ENCODE data around the gene NUP93. TPM values are rescaled to one million over a fixed set of nuclear protein-coding genes. Genes with fewer than 3 reads are reported as not detected.

Gene NUP93
- polyA plus RNA-seq, 2 of the 4 experiments (the other 2 are of a cell fraction) = 87.3 to 91.4 TPM

GRCh38 chr16:56773532-56773931 lies 43.6 kb downstream of the NUP93 start:
- DNase-seq (ENCODE audit: low read depth in 1 of 2, low spot score in 1 of 2) = no peak

GRCh38 chr16:56774016-56774680 lies 44.2 kb downstream of the NUP93 start:
- WGBS (ENCODE audit: missing lambda C conversion rate) = 95% methylated on average over 2 of the region's 2 CpGs
- CTCF ChIA-PET = interaction anchor here (0.7 to 3.2 kb wide), 6 partner anchors 8 to 100 kb away, joined by 3 to 11 read pairs (median 4); no protein-coding TSS in a partner anchor
- Histone ChIP-seq H3K27ac (no peak overlapping the region), H3K4me3 (no peak overlapping the region), H3K9me3 (no peaks in the 10 kb centered on the region), H3K4me1 (no peaks in the 10 kb centered on the region), H3K4me2 (no peak overlapping the region)
- ATAC-seq (no peak), FAIRE-seq (no peak), DNase-seq (ENCODE audit: low read depth in 1 of 2, low spot score in 1 of 2) (no peak)
- TF ChIP-seq CEBPB (IDR thresholded peaks at IDR 0.05) (no peak), TFCP2L1 (CRISPR knock-in tag; IDR thresholded peaks at IDR 0.05) (no peak), CHD2 (IDR thresholded peaks at IDR 0.05; ENCODE audit: low read length, partially characterized antibody) (no peak), RFX5 (IDR thresholded peaks at IDR 0.05) (no peak), RARB (CRISPR knock-in tag; IDR thresholded peaks at IDR 0.05) (no peak), HDAC2 (IDR thresholded peaks at IDR 0.05) (no peak), ZNF302 (CRISPR knock-in tag; IDR thresholded peaks at IDR 0.05) (no peak), MAX (IDR thresholded peaks at IDR 0.05) (no peak), MAFK (IDR thresholded peaks at IDR 0.05; ENCODE audit: partially characterized antibody) (no peak), FOSB (CRISPR knock-in tag; IDR thresholded peaks at IDR 0.05) (no peak), CBX8 (IDR thresholded peaks at IDR 0.05) (no peak), NFE2L2 (conservative IDR thresholded peaks at IDR 0.05; ENCODE audit: low read length) (no peak), E2F6 (IDR thresholded peaks at IDR 0.05; ENCODE audit: borderline replicate concordance, low read depth) (no peak), KDM1A (IDR thresholded peaks at IDR 0.05; ENCODE audit: low read depth) (no peak), EHMT2 (IDR thresholded peaks at IDR 0.05; ENCODE audit: low read depth) (no peak)
- POLR2A ChIA-PET = no interaction called here

More at GRCh38 chr16:56773532-56773931, 43.6 kb downstream of the NUP93 start:
- Histone ChIP-seq H3K27ac (no peak overlapping the region), H3K9me3 (no peaks in the 10 kb centered on the region), H3K4me3 (no peak overlapping the region), H3K4me2 (no peak overlapping the region), H3K4me1 (no peaks in the 10 kb centered on the region)
- no peak for ATAC-seq
- TF ChIP-seq HDAC2 (IDR thresholded peaks at IDR 0.05) (no peak), MAFK (IDR thresholded peaks at IDR 0.05; ENCODE audit: partially characterized antibody) (no peak), HES2 (IDR thresholded peaks at IDR 0.05) (no peak), EHF (CRISPR knock-in tag; IDR thresholded peaks at IDR 0.05) (no peak), CTCF (IDR thresholded peaks at IDR 0.05) (no peak)
- 96% methylated on average over 3 of the region's 3 CpGs for WGBS (ENCODE audit: missing lambda C conversion rate)
- ChIA-PET CTCF (interaction anchor here (0.7 to 3.2 kb wide), 3 partner anchors 16 to 100 kb away, joined by 3 to 11 read pairs (median 6); no protein-coding TSS in a partner anchor), POLR2A (no interaction called here)
- no peak for FAIRE-seq

DNA sequence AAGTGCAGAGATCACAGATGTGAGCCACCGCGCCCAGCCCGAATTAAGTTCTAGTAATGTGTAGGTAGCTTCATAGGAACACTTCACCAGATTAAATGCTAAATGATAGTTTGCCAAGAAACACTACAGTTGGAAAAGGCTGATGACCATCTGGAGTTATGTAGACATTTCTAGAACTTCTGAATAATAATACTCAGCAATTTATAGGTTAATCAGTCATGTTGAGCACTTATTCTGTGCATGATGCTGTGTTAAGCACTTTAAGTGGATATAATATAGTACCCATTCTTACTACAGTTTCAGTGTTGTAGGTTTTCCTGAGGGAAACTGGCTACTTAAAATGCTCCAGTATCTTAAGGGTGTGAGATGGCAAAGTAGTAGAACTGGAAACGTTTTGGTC lies 45.2 kb downstream of the NUP93 start:
- ATAC-seq = no peak
- WGBS (ENCODE audit: missing lambda C conversion rate) = 79% methylated on average over 4 of the region's 4 CpGs
- Histone ChIP-seq H3K4me3 (no peak overlapping the region), H3K27ac (no peak overlapping the region), H3K9me3 (no peaks in the 10 kb centered on the region), H3K4me1 (no peaks in the 10 kb centered on the region), H3K4me2 (no peak overlapping the region)
- no peak for DNase-seq (ENCODE audit: low read depth in 1 of 2, low spot score in 1 of 2)
- FAIRE-seq = no peak
- ChIA-PET CTCF (interaction anchor here (0.7 to 3.2 kb wide), 5 partner anchors 9 to 348 kb away, joined by 3 to 11 read pairs (median 4); no protein-coding TSS in a partner anchor), POLR2A (no interaction called here)
- TF ChIP-seq CEBPB (IDR thresholded peaks at IDR 0.05) (no peak), MAFK (IDR thresholded peaks at IDR 0.05; ENCODE audit: partially characterized antibody) (peak; percentile 32)
